NCI-H187 (cell line): Measurements from ENCODE around the gene KRT85.
"Not testable (repeated sequence)": the region's sequence is repeated elsewhere in the genome, so short reads cannot be mapped to it uniquely, and the experiment has no call there.

Experiments used
- DNase-seq, 2 experiments: peaks; one replicate each; lab custom pipeline; 2025; lab: John Stamatoyannopoulos, UW

Gene KRT85

DNA sequence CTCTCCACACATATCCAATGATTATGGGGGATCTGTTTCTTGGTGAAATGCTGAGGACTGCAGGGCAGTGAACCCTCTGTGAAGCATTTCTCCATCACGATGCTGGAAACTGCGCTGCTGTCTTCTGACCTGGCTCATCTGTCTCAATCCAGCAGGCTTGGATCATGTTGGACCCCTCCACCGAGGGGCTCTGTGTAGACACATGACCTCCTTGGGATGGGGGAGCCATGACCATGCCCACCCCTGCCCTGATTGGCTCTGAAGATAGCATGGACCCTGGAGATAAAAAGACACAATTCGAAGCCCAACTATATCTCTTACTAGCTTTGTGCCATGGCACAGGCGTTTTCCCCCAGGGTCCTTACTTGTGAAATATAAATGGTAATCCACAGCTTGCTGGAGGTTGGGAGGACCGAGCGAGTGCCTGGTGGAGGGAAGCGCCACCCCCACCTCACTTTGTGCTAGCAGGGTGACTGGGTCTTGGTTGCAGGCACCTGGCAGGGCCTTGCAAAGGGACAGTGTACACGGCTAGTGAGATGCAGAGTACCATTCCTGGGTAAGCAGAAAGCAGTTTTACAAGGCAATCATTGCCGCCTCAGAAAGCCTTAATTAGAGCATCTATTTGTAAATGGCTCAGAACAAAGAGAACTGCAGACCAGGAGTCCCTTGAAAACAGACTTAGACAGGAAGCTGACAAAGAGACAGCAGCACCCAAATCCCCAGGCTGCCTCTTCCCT lies 43.7 kb downstream of the KRT85 start:
- no peak for DNase-seq

DNA sequence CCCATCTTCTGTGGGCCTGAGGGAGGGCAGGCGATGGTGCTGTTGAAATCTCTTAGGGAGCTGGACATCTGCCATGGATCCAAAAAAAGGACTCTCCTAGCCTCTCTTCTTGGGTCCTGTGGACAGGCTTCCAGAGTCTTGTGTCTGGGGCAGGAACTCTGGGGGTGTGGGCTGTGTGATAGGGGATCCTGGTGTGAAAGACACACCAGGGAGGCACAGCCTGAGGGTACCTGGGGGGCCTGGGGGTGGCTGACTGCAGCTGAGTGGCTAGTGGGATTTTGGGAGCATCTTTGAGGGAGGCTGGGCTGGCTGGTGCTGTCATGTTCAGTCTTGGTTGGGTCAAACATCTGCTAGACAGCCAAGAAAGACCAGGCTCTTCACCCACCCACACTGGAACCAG lies 44.3 kb downstream of the KRT85 start:
- no peak for DNase-seq

DNA sequence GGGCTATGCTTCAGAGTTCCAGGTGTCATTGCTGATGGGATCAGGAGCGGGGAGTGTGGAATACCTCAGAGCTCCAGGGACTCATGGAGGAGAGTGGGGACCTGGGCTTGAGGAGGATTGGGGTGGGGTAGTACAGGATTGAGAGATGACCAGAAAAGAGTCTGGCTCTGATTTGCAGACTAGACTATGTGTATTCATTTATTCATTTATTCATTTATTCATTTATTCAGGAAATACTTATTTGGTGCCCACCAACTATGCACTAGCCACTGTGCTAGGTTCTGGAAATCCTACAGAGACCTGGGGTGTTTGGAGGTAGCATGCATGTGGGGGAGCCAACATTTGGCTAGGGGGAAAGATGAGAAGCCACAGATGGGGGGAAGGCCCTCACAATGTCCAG lies 45.2 kb downstream of the KRT85 start:
- no peak for DNase-seq

DNA sequence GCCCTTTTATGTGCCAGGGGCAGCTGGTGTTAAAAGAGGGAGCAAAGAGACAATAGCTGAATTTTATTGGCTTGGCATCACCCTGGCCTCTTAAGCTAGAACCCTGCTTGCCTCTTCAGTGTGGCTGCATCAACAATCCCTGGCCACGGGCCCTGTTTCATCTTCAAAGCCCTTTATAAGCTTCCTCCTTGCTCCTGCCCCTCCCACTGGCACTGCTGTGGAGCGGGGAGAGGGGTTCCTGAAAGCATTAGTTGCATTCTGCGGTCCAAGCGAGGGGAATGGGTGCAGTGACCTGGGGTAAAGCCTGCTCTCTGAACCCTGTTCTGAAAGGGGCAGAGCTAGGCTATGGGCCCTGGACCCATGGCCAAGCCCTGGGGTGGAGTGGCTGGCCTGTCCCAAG lies 45.9 kb downstream of the KRT85 start:
- DNase-seq, result no peak

DNA sequence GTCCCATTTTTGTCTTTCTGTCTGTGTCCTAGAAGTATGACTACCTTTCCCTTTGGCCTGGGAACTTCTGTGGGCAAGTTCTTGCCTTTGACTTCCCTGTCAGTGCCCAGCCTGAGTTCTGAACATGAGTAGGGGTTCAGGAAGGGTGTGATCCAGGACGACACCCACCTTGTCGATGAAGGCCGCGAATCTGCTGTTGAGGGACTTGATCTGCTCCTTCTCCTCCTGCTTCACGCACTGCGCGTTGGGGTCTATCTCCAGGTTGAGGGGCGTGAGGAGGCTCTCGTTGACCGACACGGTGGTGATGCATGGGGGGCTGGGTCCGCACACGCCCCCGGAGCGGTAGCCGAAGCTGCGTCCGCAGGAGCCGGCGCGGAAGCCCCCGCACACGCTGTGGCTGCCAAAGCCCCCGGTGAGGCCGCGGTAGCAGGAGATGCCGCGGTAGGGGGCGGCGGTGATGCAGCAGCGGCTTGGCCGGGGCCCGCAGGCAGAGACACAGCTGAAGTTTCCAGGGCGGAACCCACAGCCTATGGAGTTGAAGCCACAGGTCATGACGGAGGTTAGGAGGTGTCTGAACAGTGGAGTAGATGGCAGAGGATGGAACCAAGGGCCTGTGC lies 46.4 kb downstream of the KRT85 start, which contains the start of gene KRT83:
TSS of gene KRT83 (minus strand) at position 615 of the 617 bp plus-strand sequence. CDS start at position 552, 63 bp downstream.
- DNase-seq, result no peak

DNA sequence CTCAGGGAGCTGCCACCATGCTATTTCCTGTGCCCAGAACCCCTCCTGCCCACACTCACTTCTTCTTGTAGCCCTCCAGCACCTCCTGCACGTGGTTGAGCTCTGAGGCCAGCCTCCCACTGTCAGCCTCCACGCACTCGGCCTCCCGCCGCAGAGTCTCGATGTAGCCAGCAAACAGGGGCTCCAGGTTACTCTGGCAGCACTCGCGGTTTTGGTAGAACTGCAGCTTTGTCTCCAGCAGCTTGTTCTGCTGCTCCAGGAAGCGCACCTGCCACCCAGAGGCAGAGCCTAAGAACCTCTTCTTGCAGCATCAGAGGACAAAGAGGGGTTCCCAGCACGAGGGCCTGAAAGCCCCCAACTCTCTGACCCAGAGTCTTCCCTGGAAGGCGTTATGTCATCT lies 48.2 kb downstream of the KRT85 start:
- DNase-seq, result no peak

DNA sequence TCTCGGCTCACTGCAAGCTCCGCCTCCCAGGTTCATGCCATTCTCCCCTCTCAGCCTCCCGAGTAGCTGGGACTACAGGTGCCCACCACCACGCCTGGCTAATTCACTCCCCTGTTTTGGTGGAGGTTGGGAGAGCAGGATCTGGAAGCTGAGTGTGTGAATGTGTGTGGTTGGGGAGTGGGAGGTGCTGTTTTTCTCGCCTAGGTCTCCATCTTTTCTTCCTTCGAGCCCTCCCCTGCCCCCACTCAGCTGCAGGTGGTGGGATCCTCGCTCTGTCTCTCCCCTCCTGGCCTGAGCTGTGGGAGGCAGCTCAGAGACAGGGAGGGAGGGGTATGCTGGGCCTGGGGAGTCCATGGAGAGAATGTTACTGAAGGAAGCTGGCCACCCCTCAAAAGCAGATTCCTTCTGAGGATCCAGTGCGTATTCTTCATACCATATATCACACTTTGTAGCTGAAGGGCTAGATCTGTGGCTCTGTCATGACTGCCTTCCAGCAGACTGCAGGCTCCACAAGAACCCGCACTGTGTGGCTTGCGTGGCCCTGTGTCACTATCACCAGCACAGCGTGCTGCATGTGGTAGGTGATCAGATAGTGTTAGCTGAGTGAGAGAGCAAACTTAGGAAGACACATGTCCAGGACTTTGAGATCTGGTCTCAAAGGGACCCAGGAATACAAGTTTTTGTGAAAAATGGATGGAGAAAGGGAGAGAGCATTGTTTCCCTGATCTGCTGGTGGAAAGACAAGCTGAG lies 48.9 kb downstream of the KRT85 start:
- DNase-seq, result no peak

DNA sequence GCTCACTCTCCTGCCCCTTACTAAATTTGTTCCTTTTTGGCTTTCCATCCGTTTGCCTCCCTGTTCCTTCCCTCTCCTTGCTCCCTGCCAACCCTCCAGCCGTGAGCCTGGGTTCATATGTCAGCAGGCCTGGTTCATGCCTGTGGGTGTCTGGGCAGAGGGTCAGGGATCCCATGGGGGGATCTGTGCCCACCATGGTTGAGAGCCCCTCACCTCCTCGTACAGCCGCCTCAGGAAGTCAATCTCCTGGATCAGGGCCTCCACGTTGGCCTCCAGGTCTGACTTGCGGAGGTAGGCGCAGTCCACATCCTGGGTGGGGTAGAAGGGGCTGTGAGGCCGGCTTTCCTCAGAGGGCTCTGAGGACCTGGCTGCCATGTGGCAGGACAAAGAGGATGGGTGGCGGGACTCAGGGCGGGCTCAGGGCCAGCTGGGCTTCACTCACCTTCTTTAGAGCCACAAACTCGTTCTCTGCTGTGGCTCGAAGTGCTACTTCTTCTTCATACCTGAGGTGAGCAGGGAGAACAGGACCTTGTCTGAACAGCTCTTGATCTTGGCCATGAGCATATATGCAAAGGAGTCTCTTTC lies 49.7 kb downstream of the KRT85 start:
- no peak for DNase-seq

DNA sequence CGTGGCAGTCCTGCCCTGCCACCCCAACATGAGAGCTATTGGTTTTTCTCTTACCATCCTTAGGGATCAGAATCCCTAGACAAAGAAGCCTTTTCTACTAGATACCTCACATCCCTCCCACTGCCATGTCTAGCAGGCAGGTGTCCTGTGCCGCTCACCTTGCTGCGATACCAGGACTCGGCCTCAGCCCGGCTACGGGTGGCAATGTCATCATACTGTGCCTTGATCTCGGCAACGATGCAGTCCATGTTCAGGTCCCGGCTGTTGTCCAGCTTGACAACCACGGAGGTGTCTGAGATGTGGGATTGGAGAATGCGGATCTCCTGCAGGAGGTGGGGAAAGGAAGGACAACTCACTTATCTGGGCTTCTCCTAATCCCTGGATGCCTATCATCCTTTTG lies 50.6 kb downstream of the KRT85 start:
- DNase-seq, result no peak

DNA sequence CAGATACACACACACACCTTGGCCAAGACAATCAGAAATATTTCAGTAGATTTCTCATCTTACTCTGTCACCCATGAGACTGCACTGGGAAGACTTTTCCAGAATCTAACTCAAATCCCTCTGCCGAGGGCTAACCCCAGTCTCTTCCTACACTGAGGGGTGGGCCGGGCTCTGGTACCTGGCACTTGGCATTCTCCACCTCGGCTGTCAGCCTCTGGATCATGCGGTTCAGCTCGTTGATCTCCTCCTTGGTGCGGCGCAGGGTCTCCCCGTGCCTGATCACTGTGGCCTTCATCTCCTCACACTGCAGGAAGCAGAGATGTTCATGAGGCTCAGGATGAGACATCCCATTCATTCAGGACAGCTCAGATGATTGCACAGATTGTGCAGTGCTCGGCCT lies 51.0 kb downstream of the KRT85 start:
- no peak for DNase-seq

DNA sequence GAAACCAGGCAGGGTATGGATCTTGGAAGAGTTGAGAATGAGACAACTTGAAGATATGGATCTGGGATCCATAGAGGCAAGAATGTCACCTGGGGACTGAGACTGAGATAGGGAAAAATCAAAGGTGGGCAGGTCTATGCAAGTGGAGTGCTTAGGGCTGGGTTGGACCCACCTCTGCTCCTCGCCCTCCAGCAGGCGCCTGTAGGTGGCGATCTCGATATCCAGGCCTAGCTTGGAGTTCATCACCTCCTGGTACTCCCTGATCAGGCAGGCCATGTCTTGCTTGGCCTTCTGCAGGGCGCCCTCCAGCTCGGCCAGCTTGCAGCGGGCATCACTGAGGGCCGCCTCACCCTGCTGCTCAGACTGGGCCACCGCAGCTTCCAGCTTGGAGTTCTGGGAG lies 51.6 kb downstream of the KRT85 start:
- DNase-seq, result not testable (repeated sequence)

DNA sequence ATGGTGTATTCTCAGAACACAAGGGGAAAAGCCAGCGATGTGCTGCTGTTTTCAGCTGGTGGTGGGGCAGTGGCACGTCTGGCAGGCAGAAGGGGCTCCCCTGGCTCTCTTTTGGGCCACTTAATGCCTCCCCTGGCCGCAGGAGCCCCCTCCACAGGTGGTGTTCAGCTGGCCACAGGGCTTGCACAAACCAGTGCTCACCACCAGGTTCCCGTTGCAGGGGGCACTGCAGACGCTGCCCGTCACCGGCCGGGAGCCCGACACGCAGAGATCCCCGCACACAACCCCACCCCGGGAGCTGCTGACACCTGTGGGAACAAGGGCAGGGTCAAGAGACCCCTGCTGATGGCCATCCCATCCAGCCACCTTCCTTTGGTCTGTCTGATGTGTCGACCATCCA lies 52.8 kb downstream of the KRT85 start:
- DNase-seq, result no peak

DNA sequence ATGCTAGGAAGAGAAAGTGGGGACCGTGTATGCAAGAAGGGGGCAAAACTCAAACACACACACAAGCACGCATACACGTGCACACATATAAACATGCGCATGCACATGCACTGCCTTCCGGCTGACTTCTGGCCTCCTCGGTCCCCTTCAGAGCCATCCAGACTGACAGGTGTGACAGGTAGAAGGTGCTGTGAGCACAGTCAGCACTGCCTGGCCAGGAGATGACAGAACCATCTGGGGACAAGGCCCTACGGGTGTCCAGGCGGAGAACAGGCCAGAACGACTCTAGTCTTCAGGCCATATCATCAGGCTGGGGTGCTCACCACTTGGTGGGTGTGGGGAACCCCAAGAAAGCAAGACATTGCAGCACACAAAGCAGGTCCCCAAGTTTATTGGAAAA lies 53.4 kb downstream of the KRT85 start:
- no peak for DNase-seq

DNA sequence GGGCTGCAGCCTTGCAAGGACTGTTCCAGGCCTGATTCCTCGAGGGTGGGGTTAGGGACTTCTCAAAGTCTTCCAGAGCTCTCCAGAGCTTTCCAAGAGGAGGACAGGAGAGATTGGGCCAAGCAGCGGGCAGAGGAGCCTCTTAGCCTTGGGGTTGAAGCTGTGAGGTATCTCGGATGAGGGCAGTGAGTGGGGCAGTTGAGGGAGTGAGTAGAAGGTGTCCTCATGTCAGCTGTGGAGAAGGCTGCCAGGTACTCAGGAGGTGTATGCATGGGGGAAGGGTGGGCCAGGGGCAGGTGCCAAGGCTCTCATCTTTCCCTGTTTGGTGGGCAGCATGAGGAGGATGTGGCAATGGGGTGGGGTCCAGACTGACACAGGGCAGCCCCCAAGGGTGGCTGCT lies 53.8 kb downstream of the KRT85 start:
- DNase-seq, result no peak

DNA sequence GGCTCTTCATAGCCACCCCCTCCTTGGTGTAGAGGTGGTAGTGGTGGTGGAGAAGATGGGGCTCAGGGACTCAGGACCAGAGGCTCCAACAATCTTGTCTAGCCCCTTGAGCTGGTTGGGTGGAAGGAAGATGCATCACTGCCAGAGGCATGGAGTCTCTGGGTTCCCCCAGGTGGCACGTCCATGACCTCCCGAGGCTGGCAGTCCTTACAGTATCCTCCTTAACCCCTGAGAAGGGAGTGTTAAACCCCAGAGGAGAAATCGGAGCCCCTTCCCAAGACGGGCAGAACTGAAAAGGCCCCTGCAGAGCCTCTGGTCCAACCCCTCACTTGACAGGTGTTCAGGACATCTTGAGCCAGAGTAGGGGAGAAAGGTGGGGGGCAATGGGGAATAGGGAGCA lies 55.2 kb downstream of the KRT85 start:
- DNase-seq, result no peak

DNA sequence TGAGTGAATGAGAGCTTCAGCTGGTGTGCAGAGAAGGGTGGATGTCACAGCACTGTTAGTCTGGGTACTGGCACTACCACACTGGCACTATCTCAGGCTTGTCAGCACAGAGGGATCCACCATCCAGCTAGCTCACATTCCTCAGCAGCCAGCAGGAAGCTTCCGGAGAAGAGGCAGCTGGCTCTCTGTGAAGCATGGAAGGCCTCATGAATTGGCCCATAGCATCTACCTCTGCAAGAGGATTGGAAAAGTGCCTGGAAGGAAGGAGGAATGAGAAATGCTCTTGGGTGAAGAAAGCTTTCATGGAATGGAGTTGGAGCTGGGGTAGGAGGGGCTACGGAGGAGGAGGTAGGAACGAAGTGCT lies 56.0 kb downstream of the KRT85 start:
- no peak for DNase-seq

DNA sequence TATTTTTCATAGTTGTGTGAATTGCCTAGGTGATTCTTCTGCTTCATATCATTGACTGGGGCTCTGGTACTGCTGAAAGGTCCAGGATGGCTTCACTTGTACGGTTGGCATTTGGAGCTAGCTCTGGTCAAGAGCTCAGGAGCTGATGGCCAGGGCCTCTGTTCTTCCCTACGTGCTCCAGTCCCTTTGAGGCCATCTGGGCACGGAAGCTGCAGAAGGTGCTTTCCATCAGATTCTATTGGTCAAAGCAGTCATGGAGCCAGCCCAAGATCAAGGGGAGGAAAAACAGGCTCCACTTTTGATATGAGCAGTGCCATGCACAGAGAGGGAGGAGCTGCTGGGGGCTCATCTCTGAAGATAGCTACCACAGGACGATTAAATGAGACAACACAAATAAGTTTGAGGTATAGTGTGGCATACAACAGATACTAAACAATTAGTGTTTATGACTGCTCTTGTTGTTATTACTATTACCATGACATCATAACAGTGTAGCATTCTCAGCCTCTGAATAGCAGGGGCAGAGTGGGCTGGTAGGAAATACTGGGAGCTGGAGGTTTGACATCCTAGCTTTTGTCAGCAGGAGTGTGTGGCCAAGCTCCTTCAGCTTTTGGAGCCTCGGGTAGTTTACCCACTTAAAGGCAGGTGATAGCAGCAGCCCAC lies 56.5 kb downstream of the KRT85 start:
- no peak for DNase-seq
